Skeletal muscle satellite cell (primary cell): Measurements from ENCODE around the gene MAML3.

Experiments used
- H3K27me3 ChIP-seq: 2 replicates; pipeline ENCODE4 v1.7.0; 2013; ENCODE audit warnings: low read length; ENCODE audit not compliant: control insufficient read depth, insufficient read depth
- H3K36me3 ChIP-seq: 2 replicates; pipeline ENCODE4 v1.7.0; 2013; ENCODE audit warnings: mild to moderate bottlenecking, control low read depth, low read length; ENCODE audit not compliant: insufficient read depth
- H3K4me1 ChIP-seq: 2 replicates; pipeline ENCODE4 v1.7.0; 2013; ENCODE audit warnings: low read length; ENCODE audit not compliant: control insufficient read depth, insufficient read depth
- H3K4me2 ChIP-seq: 2 replicates; pipeline ENCODE4 v1.7.0; 2013; ENCODE audit warnings: mild to moderate bottlenecking, low read length
- H3K4me3 ChIP-seq: 2 replicates; pipeline ENCODE4 v1.7.0; 2013; ENCODE audit warnings: low read length
- H3K9ac ChIP-seq: 2 replicates; pipeline ENCODE4 v1.7.0; 2013; ENCODE audit warnings: mild to moderate bottlenecking, low read depth, low read length, moderate library complexity
- H3K9me3 ChIP-seq: replicated peaks from 2 replicates; pipeline ENCODE4 v1.7.0; 2013; ENCODE audit warnings: mild to moderate bottlenecking, control low read depth, low read length

MAML3 gene

GRCh38 chr4:139834981-139835391, 319.0 kb downstream of the MAML3 start:
- H3K9ac ChIP-seq = no peak overlapping the region
- H3K4me3 ChIP-seq = no peak overlapping the region
- H3K4me2 ChIP-seq = no peak overlapping the region
- no peaks in the 10 kb centered on the region for H3K4me1 ChIP-seq
- no peaks in the 10 kb centered on the region for H3K9me3 ChIP-seq
- H3K27me3 ChIP-seq = no peaks in the 10 kb centered on the region
- no peaks in the 10 kb centered on the region for H3K36me3 ChIP-seq

DNA sequence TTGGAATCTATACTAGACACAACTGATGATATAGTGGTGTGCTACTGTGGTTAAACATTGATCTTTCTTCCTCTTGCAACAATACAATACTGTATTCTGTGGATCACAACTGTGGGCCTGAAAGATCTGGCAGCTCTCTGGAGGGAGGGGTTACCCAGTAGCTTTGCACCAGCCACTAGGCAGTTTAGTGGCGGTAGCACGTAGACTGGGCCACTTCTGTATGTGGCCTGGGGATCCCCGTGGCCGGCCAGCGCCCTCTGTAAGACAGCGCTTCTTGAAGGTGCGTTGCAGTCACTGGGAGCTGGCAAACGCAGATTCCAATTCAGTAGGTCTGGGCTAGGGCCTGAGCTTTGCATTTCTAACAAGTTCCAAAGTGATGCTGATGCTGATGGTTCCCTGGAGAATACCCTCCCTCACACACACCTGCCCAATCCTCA, 319.7 kb downstream of the MAML3 start:
- H3K4me3 ChIP-seq = no peak overlapping the region
- no peaks in the 10 kb centered on the region for H3K36me3 ChIP-seq
- no peaks in the 10 kb centered on the region for H3K27me3 ChIP-seq
- H3K4me2 ChIP-seq = no peak overlapping the region
- H3K9me3 ChIP-seq = no peaks in the 10 kb centered on the region
- no peak overlapping the region for H3K9ac ChIP-seq
- no peaks in the 10 kb centered on the region for H3K4me1 ChIP-seq

- no peaks in the 10 kb centered on the region for H3K4me1 ChIP-seq
- no peaks in the 10 kb centered on the region for H3K9me3 ChIP-seq
- no peak overlapping the region for H3K4me3 ChIP-seq
- H3K36me3 ChIP-seq = no peaks in the 10 kb centered on the region
- no peaks in the 10 kb centered on the region for H3K27me3 ChIP-seq
- H3K4me2 ChIP-seq = no peak overlapping the region
- H3K9ac ChIP-seq = no peak overlapping the region
Measured at GRCh38 chr4:139833151-139833910, 320.7 kb downstream of the MAML3 start.

DNA sequence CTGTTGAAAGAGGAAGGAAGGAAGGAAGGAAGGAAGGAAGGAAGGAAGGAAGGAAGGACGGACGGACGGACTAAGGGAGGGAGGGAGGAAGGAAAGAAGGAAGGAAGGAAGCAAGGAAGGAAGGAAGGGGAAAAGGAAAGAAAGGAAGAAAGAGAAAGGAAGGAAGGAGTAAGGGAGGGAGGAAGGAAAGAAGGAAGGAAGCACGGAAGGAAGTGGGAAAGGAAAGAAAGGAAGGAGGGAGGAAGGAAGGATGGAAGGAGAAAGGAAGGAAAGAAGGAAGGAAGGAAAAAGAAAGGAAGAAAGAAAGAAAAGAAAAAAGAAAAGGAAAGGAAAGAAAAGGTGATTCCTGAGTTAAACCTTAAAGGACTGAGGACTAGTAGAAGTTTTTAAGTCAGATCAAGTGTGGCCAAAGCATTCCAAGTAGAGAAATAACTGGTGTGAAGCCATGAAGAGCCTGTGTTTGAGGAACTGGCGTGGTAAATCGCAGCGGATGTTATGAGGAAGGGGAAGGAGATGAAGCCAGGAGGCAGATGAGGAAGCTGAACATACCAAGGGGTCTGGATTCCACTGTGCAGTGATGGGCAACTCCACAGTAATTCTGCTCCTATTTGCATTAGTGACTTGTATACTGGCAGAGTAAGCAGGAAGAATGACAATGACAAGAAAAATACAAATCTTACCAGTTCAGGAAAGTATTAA, 324.9 kb downstream of the MAML3 start:
- Histone ChIP-seq H3K27me3 (peaks cover 8% of the 10 kb centered on the region), H3K4me3 (no peak overlapping the region), H3K9ac (no peak overlapping the region), H3K4me2 (no peak overlapping the region), H3K36me3 (no peaks in the 10 kb centered on the region), H3K4me1 (no peaks in the 10 kb centered on the region), H3K9me3 (no peaks in the 10 kb centered on the region)

DNA sequence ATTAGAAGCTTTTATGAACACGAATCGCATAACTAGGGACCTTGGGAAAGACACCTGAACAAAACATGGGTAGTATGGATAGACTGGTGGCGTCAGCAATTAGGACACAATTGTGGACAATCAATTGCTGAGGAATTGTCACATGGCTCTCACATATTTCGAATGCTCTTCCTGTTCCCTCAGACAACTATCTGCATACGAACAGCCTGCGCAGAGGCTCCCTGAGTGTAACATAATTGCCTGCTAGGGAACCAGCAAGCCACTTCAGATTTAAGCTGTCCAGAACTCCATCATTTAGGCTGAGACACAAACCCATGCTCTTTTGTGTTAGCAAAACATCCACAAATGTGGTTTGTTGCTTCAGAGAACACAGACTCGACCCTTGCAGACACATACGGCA, 327.6 kb downstream of the MAML3 start:
- no peak overlapping the region for H3K4me3 ChIP-seq
- H3K36me3 ChIP-seq = no peaks in the 10 kb centered on the region
- no peak overlapping the region for H3K9ac ChIP-seq
- no peaks in the 10 kb centered on the region for H3K4me1 ChIP-seq
- no peak overlapping the region for H3K4me2 ChIP-seq
- H3K9me3 ChIP-seq = no peaks in the 10 kb centered on the region
- H3K27me3 ChIP-seq = peaks cover 8% of the 10 kb centered on the region

- Histone ChIP-seq H3K36me3 (no peaks in the 10 kb centered on the region), H3K4me1 (no peaks in the 10 kb centered on the region), H3K27me3 (peaks cover 8% of the 10 kb centered on the region), H3K9ac (no peak overlapping the region), H3K4me3 (no peak overlapping the region), H3K9me3 (no peaks in the 10 kb centered on the region), H3K4me2 (no peak overlapping the region)
Measured at GRCh38 chr4:139825523-139826014, 328.4 kb downstream of the MAML3 start.

- Histone ChIP-seq H3K9ac (no peak overlapping the region), H3K4me3 (no peak overlapping the region), H3K9me3 (no peaks in the 10 kb centered on the region), H3K4me2 (no peak overlapping the region), H3K4me1 (no peaks in the 10 kb centered on the region), H3K36me3 (no peaks in the 10 kb centered on the region), H3K27me3 (peaks cover 8% of the 10 kb centered on the region)
Measured at GRCh38 chr4:139824882-139825522, 329.0 kb downstream of the MAML3 start.

GRCh38 chr4:139823746-139824145, 330.2 kb downstream of the MAML3 start:
- Histone ChIP-seq H3K4me2 (no peak overlapping the region), H3K4me1 (no peaks in the 10 kb centered on the region), H3K27me3 (peaks cover 8% of the 10 kb centered on the region), H3K36me3 (no peaks in the 10 kb centered on the region), H3K9me3 (no peaks in the 10 kb centered on the region), H3K4me3 (no peak overlapping the region), H3K9ac (no peak overlapping the region)

GRCh38 chr4:139823345-139823744, 330.6 kb downstream of the MAML3 start:
- H3K9ac ChIP-seq = no peak overlapping the region
- H3K4me2 ChIP-seq = no peak overlapping the region
- H3K4me1 ChIP-seq = no peaks in the 10 kb centered on the region
- H3K9me3 ChIP-seq = no peaks in the 10 kb centered on the region
- no peaks in the 10 kb centered on the region for H3K36me3 ChIP-seq
- H3K4me3 ChIP-seq = no peak overlapping the region
- H3K27me3 ChIP-seq = peaks cover 8% of the 10 kb centered on the region

- peaks cover 8% of the 10 kb centered on the region for H3K27me3 ChIP-seq
- no peak overlapping the region for H3K4me2 ChIP-seq
- no peaks in the 10 kb centered on the region for H3K36me3 ChIP-seq
- H3K9me3 ChIP-seq = no peaks in the 10 kb centered on the region
- no peaks in the 10 kb centered on the region for H3K4me1 ChIP-seq
- H3K9ac ChIP-seq = no peak overlapping the region
- H3K4me3 ChIP-seq = no peak overlapping the region
Measured at GRCh38 chr4:139822391-139822790, 331.6 kb downstream of the MAML3 start.

- H3K9ac ChIP-seq = no peak overlapping the region
- no peaks in the 10 kb centered on the region for H3K9me3 ChIP-seq
- no peaks in the 10 kb centered on the region for H3K27me3 ChIP-seq
- H3K36me3 ChIP-seq = no peaks in the 10 kb centered on the region
- no peak overlapping the region for H3K4me3 ChIP-seq
- no peak overlapping the region for H3K4me2 ChIP-seq
- H3K4me1 ChIP-seq = peaks cover 13% of the 10 kb centered on the region
Measured at GRCh38 chr4:139819082-139819481, 334.9 kb downstream of the MAML3 start.
